ENCODE results near the gene NCAM1.
A peak's percentile ranks its signal among the peaks of the same experiment; 100 is the strongest.
"Not testable (repeated sequence)": the region's sequence is repeated elsewhere in the genome, so short reads cannot be mapped to it uniquely, and the experiment has no call there.

The NCAM1 gene

DNA sequence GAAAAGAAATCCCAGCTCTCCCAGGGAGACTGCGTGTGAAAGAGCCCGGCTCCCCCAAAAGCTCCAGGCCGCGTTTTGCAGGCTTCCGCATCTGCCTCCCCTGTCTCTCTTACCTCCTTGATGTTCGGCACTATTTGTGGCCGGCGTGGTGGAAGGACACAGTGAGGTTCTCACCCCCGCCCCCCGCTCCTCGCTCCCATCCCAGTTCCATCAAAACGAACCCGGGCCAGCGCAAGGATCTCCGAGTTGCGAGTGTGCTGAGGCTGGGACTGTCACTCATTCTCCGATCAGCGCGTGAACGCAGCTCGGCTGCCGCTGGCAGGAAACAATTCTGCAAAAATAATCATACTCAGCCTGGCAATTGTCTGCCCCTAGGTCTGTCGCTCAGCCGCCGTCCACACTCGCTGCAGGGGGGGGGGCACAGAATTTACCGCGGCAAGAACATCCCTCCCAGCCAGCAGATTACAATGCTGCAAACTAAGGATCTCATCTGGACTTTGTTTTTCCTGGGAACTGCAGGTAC lies at the start of gene NCAM1:
Gene NCAM1 (plus strand): TSS at position 275 of the 523 bp plus-strand sequence.
- peaks cover 12% of the 10 kb centered on the region for H3K4me1 Mint-ChIP-seq (ENCODE audit: low read depth)
- peak within 1 kb of the TSS; percentile 86 for H3K4me3 Mint-ChIP-seq
- peak within 1 kb of the TSS; percentile 33 for H3K27ac Mint-ChIP-seq
- no peaks in the 10 kb centered on the region for H3K36me3 Mint-ChIP-seq (ENCODE audit: low read depth)
- H3K9me3 Mint-ChIP-seq, result no peaks in the 10 kb centered on the region
- H3K27me3 Mint-ChIP-seq (ENCODE audit: low read depth), result peaks cover 82% of the 10 kb centered on the region

DNA sequence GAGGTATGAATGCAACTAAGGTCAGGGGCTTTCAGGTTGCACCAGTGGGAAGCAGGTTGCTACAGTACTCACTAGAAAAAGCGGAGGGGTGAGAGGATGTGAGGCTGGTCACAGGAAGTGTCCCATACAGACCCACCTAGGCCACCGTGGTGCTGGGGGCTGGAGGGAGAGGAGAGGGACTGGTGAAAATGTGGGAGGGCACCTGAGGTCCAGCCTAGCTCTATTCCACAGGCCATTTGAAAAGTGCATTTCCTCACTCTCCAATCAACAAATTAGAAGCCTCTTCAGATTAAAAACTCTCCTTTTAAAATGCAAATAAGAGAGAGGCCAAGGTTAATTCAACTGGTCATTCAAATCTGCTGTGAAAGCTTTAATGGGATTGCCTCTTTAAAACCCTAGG lies 38.6 kb upstream of the NCAM1 start:
- H3K36me3 Mint-ChIP-seq (ENCODE audit: low read depth), result no peaks in the 10 kb centered on the region
- no peaks in the 10 kb centered on the region for H3K9me3 Mint-ChIP-seq
- H3K4me3 Mint-ChIP-seq, result no peak overlapping the region
- no peaks in the 10 kb centered on the region for H3K27me3 Mint-ChIP-seq (ENCODE audit: low read depth)
- no peak overlapping the region for H3K27ac Mint-ChIP-seq
- no peaks in the 10 kb centered on the region for H3K4me1 Mint-ChIP-seq (ENCODE audit: low read depth)

DNA sequence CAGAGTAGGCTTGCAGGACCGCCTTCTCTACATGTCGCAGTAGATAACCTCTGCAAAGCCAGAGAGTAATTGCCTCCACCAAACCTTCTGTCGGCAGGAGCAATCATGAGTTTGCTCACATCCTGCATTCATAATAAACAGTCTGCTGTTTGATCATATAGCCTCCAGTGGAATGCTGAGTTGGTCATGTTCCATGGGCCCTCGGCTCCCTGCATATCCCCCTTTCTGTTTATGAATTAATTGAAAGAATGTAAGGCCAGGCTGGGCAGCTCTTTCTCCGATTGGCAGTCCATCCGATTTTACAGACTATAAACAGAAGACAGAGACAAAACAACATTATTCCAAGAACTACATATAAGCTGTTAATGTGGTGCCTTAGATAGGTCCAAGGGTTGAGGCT lies 36.4 kb upstream of the NCAM1 start:
- not testable (repeated sequence) for H3K36me3 Mint-ChIP-seq (ENCODE audit: low read depth); H3K27ac Mint-ChIP-seq; H3K9me3 Mint-ChIP-seq; H3K27me3 Mint-ChIP-seq (ENCODE audit: low read depth); H3K4me3 Mint-ChIP-seq; H3K4me1 Mint-ChIP-seq (ENCODE audit: low read depth)

DNA sequence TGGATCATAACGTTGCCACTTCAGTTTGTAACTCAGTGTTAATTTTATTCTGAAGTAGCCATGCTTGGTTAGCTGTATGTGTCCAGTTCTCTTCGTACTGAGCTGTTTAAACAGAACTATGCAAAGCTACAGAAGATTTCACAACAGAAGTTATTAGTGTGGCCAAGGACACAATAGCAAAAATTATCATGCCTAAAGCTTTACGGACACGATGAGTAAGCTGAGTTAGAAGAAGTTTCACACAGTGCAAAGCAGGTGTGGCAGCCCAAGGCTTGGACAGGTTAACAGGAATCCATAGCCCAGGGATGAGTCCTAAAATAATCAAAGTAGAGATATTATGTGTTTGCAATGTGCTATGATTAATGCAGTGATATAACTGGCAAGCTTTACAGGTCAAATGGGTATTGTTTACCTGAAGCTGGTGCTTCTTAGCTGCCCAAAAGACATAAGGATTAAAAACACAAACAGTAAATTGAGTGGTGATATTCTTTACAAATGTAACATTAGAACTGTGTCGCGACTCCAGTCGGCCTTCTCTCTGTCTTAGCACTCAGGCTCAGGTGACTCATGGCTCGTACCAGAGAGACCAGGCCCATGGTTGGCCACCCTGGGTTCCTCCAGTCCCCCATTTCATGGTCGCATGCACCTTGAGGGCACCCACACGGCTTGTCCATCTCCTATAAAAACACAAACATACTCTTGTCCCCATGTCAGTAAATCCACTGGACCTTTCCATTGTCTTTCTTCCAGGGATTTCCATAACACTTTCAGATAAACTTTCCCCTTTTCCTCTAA lies 35.5 kb upstream of the NCAM1 start:
- H3K4me3 Mint-ChIP-seq, result no peak overlapping the region
- no peaks in the 10 kb centered on the region for H3K4me1 Mint-ChIP-seq (ENCODE audit: low read depth)
- H3K27me3 Mint-ChIP-seq (ENCODE audit: low read depth), result no peaks in the 10 kb centered on the region
- no peaks in the 10 kb centered on the region for H3K36me3 Mint-ChIP-seq (ENCODE audit: low read depth)
- H3K9me3 Mint-ChIP-seq, result no peaks in the 10 kb centered on the region
- H3K27ac Mint-ChIP-seq, result no peak overlapping the region

DNA sequence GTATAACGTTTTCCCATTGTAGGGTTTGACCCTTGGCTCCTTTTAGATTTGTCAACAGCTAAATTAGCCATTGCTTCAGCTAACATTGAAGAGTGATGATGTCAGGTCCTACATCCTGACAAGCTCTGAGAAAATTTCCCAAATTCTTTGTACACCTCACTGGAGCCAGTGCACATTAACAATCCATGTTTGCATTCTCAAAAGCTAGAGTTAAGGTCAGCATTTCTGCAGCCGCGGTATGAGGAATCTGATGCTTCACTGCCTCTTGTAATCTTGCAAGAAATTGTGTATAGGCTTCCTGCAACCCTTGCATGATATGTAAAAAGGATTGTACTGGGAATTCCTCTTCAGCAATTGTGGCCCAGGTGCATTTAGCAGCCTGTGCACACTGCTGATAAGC lies 33.1 kb upstream of the NCAM1 start:
- H3K27ac Mint-ChIP-seq, result no peak overlapping the region
- no peaks in the 10 kb centered on the region for H3K4me1 Mint-ChIP-seq (ENCODE audit: low read depth)
- H3K36me3 Mint-ChIP-seq (ENCODE audit: low read depth), result no peaks in the 10 kb centered on the region
- no peaks in the 10 kb centered on the region for H3K9me3 Mint-ChIP-seq
- H3K4me3 Mint-ChIP-seq, result no peak overlapping the region
- peaks cover 9% of the 10 kb centered on the region for H3K27me3 Mint-ChIP-seq (ENCODE audit: low read depth)

DNA sequence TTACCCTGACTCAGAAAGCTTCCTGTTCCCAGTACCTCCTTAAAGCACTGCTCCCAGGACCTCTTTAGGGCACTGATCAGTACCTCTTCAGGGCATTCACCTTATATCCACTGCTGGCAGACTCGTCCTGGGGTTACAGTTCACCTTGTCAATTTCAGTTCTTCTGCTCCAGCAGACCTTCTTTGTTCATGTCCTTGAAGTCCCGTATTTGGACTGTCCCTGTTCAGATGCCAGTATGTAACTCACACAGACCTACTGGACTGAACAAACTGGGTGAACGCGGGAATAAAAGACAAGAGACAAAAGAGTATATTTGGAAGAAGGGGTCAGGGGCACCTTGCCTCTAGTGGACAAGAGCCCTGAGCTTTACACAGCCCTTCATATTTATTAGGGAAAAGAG lies 31.8 kb upstream of the NCAM1 start:
- H3K4me3 Mint-ChIP-seq, result no peak overlapping the region
- no peaks in the 10 kb centered on the region for H3K9me3 Mint-ChIP-seq
- no peaks in the 10 kb centered on the region for H3K4me1 Mint-ChIP-seq (ENCODE audit: low read depth)
- H3K27ac Mint-ChIP-seq, result no peak overlapping the region
- no peaks in the 10 kb centered on the region for H3K36me3 Mint-ChIP-seq (ENCODE audit: low read depth)
- peaks cover 18% of the 10 kb centered on the region for H3K27me3 Mint-ChIP-seq (ENCODE audit: low read depth)

DNA sequence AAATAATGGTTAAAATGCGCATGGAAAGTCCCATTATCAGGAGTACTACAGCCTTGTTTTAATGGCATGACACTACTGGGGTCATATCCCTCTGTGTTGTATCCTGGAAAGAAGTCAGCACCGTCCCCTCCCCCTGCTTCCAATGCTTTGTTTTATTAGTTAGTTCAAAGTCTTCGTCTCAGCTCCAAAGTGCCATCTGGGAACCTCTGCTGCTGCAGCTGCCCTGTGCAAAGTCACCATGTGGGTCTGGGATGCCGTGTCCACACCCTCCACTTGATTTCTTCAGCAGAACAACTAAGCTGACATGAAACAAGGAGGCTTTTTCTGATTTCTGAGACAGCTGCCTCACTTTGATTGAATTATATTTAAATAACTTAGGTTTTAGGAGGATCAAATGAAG lies 29.5 kb upstream of the NCAM1 start:
- H3K36me3 Mint-ChIP-seq (ENCODE audit: low read depth), result no peaks in the 10 kb centered on the region
- no peak overlapping the region for H3K27ac Mint-ChIP-seq
- H3K9me3 Mint-ChIP-seq, result no peaks in the 10 kb centered on the region
- H3K4me1 Mint-ChIP-seq (ENCODE audit: low read depth), result no peaks in the 10 kb centered on the region
- H3K4me3 Mint-ChIP-seq, result no peak overlapping the region
- peaks cover 19% of the 10 kb centered on the region for H3K27me3 Mint-ChIP-seq (ENCODE audit: low read depth)

DNA sequence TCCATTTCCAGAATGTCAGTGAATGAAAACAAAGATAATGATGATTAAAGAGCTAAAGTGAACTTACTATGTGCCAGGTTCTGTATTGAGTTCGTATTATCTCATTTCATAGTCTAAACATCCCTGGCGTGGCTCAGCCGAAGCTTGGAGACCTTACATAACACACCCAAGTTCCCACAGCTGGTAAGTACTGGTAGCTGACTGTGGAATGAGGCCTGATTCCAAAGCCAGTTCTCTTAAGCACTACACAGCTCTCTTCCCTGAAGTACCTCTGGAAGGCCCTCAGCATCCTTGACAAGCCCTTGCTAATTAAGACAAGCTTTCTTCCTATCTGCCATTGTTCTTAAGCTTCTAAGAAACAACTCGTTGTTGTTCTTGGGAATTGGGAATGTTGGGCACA lies 28.6 kb upstream of the NCAM1 start:
- Mint-ChIP-seq H3K27ac (no peak overlapping the region), H3K36me3 (ENCODE audit: low read depth) (no peaks in the 10 kb centered on the region)

DNA sequence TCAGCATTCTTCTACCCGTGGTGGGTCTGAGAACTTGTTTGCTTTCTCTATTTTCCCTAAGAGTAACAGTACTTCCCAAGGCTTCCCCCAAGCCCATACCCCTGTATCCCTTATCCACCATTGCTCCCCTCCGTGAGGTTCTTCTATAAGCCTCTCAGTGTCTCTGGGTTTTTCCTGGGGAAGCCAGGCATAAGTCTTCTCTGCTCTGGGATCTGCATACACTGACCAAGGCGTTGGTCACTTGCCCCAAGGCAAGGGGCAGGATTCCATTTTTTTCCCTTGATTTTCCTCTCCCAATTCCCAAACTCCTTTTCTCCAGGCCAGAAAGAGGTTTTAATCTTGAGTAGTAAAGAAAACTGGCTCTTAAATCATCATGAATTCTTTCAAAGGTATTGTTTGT lies 27.2 kb upstream of the NCAM1 start:
- Mint-ChIP-seq H3K4me1 (ENCODE audit: low read depth) (no peaks in the 10 kb centered on the region), H3K9me3 (no peaks in the 10 kb centered on the region), H3K27ac (no peak overlapping the region), H3K27me3 (ENCODE audit: low read depth) (peaks cover 23% of the 10 kb centered on the region), H3K36me3 (ENCODE audit: low read depth) (no peaks in the 10 kb centered on the region), H3K4me3 (no peak overlapping the region)

More for the DNA sequence above, 28.6 kb upstream of the NCAM1 start:
- no peaks in the 10 kb centered on the region for H3K9me3 Mint-ChIP-seq
- H3K4me3 Mint-ChIP-seq, result no peak overlapping the region
- H3K4me1 Mint-ChIP-seq (ENCODE audit: low read depth), result no peaks in the 10 kb centered on the region
- peaks cover 19% of the 10 kb centered on the region for H3K27me3 Mint-ChIP-seq (ENCODE audit: low read depth)

DNA sequence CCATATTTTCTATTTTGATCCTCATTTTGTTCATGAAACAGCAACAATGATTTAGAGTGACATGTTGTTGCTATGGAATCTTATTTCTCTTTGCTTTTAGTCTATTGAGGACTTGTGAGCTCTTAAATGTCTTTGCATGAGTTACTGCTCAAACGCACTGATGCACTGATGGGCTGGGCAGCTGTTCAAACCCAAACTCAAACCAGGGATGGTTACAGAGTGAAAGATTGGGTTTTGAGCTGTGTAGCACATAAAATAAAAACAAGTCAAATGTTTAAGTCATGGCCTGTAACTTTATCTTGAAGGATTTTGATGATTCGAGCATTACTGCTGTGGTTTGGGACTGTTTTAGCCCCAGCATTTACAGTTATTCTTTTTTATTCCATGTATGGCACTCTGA lies 20.1 kb upstream of the NCAM1 start:
- no peaks in the 10 kb centered on the region for H3K4me1 Mint-ChIP-seq (ENCODE audit: low read depth)
- H3K36me3 Mint-ChIP-seq (ENCODE audit: low read depth), result no peaks in the 10 kb centered on the region
- no peak overlapping the region for H3K27ac Mint-ChIP-seq
- H3K27me3 Mint-ChIP-seq (ENCODE audit: low read depth), result peaks cover 15% of the 10 kb centered on the region
- no peak overlapping the region for H3K4me3 Mint-ChIP-seq
- H3K9me3 Mint-ChIP-seq, result no peaks in the 10 kb centered on the region

DNA sequence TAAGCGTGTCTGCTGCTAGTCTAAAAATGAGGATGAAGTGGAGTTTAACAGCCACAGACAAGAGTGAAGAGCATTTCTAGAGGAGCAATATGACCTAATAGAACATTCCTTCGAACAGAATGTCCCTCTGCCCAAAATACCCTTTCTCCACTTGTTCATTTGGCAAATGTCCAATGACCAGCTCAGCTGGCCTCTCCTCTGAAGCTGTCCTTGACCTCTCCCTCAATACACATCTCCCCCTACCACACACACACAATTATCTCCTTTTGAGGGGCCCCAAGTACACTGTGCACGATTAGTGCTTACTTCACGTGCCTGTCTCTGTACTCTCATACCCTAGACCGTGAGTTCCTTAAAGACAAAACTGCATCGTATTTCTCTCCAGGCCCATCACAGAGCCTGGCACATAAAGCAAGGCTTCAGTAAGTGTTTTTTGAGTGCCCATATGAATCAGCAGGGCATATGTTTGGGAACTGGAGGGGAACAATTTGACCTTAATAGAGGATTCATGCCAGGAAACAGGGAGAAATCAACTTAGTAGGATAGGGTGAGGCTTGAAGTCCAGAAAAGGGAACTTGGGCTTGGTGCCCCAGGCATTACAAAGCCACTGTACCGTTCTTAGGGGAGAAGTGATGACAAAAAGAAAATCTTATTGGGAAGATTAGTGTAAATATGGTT lies 18.1 kb upstream of the NCAM1 start:
- H3K4me1 Mint-ChIP-seq (ENCODE audit: low read depth), result no peaks in the 10 kb centered on the region
- peaks cover 15% of the 10 kb centered on the region for H3K27me3 Mint-ChIP-seq (ENCODE audit: low read depth)
- H3K36me3 Mint-ChIP-seq (ENCODE audit: low read depth), result no peaks in the 10 kb centered on the region
- no peak overlapping the region for H3K27ac Mint-ChIP-seq
- no peak overlapping the region for H3K4me3 Mint-ChIP-seq
- H3K9me3 Mint-ChIP-seq, result no peaks in the 10 kb centered on the region

DNA sequence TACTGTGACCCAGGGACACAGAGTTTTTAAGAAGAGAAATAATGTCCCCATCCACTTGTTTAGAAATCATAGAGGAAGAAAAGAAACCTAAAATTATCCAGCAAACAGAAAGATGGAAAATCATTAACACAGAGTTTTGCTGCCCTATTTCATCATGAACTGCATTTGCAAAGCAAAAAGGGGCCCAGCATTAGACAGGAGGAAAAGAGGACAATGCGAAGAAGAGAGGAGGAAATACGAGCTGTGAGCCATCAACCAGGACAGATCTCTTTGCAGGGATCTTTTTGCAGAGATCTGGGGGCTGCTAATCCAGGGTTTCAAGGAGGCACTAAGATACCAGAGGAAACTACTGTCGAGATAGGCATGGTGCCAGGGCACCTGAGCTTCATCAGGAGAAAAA lies 14.4 kb upstream of the NCAM1 start:
- no peaks in the 10 kb centered on the region for H3K36me3 Mint-ChIP-seq (ENCODE audit: low read depth)
- no peaks in the 10 kb centered on the region for H3K9me3 Mint-ChIP-seq
- peaks cover 14% of the 10 kb centered on the region for H3K27me3 Mint-ChIP-seq (ENCODE audit: low read depth)
- H3K4me1 Mint-ChIP-seq (ENCODE audit: low read depth), result no peaks in the 10 kb centered on the region
- H3K4me3 Mint-ChIP-seq, result no peak overlapping the region
- H3K27ac Mint-ChIP-seq, result no peak overlapping the region

DNA sequence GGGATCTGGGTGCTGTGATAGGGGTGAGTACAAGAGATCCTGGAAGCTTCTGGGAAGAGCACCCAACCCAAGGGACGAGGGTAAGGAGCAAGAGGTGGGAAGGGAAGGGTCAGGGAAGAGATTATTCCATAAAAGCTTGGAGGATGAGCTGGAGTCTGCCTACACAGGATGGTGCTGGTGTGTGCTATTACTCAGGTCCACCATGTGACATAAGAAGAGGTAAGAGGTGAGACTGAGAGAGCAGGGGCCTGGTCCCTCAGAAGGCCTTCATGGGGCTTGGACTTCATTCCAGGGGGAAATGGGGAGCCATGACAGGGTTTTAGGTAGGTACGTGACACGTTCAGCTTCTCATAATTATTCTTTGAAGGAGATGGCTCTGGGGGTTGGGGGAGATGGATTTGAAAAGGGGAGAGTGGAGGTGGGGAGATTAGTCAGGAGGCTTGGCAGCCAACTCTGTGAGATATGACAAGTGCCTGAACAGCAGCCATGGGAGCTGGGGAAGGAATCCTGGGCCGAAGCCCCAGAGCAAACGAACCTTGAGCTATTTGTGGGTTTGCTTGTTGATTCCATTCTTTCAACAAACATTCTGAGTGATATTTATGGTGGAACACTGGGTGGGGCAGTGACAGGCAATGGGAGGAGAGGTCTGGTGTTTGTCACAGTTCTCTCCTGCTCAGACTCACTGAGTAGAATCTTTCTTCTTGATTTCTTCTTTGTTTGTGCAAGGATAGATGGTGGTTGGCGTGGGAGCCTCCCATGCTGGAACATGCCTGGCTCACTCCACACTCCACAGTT lies 11.2 kb upstream of the NCAM1 start:
- no peaks in the 10 kb centered on the region for H3K4me1 Mint-ChIP-seq (ENCODE audit: low read depth)
- no peak overlapping the region for H3K4me3 Mint-ChIP-seq
- peaks cover 24% of the 10 kb centered on the region for H3K27me3 Mint-ChIP-seq (ENCODE audit: low read depth)
- H3K27ac Mint-ChIP-seq, result no peak overlapping the region
- H3K36me3 Mint-ChIP-seq (ENCODE audit: low read depth), result no peaks in the 10 kb centered on the region
- H3K9me3 Mint-ChIP-seq, result no peaks in the 10 kb centered on the region

DNA sequence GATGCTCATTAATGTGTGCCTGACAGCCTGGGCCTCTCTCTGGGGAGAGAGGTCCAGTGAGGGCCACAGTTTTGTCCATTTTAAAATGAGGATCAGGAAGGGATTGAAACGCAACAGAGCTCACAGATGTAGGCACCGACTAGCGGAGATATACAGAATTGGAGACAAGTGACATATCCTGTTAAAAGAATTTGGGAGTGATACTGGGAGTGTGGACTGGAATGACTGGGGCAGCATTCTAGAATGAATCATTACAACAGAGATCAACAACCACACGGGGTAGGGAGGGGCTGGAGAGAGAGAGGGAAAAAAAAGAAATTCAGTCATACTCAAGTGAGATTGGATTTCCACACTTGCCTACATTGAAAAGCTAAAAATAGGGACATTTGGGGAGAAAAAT lies 2.5 kb upstream of the NCAM1 start:
- Mint-ChIP-seq H3K4me3 (no peak overlapping the region), H3K27me3 (ENCODE audit: low read depth) (peaks cover 71% of the 10 kb centered on the region)

More for the DNA sequence above, 2.5 kb upstream of the NCAM1 start:
- no peaks in the 10 kb centered on the region for H3K9me3 Mint-ChIP-seq
- H3K36me3 Mint-ChIP-seq (ENCODE audit: low read depth), result no peaks in the 10 kb centered on the region
- H3K4me1 Mint-ChIP-seq (ENCODE audit: low read depth), result peaks cover 12% of the 10 kb centered on the region
- H3K27ac Mint-ChIP-seq, result no peak overlapping the region
